Hepatocyte (in vitro differentiated cells): ENCODE data around the gene ANKRD44. TPM values are rescaled to one million over a fixed set of nuclear protein-coding genes. Genes with fewer than 3 reads are reported as not detected.

Source experiments
- DNase-seq: peaks from one replicate; pipeline ENCODE4 v3.0.0-alpha.2; 2016; ENCODE audit warnings: low spot score
- H2AFZ ChIP-seq: fragments of 200-600 bp; sonication (generic); 2 replicates; pipeline ENCODE4 v1.6.0; 2016; ENCODE audit warnings: antibody characterized with exemption, mild to moderate bottlenecking
- H3K27ac ChIP-seq: fragments of 200-600 bp; sonication (generic); 2 replicates; pipeline ENCODE4 v1.5.1; 2016; ENCODE audit warnings: mild to moderate bottlenecking
- H3K27me3 ChIP-seq: fragments of 200-600 bp; sonication (generic); 2 replicates; pipeline ENCODE4 v1.6.1; 2016
- H3K36me3 ChIP-seq: fragments of 200-600 bp; sonication (generic); replicated peaks from 2 replicates; pipeline ENCODE4 v1.5.1; 2016; ENCODE audit warnings: low read depth; ENCODE audit not compliant: insufficient read depth
- H3K4me1 ChIP-seq: fragments of 200-600 bp; sonication (generic); 2 replicates; pipeline ENCODE4 v1.5.1; 2016; ENCODE audit warnings: mild to moderate bottlenecking, moderate library complexity; ENCODE audit not compliant: insufficient read depth
- H3K4me2 ChIP-seq: fragments of 200-600 bp; sonication (generic); 2 replicates; pipeline ENCODE4 v1.6.0; 2016
- H3K4me3 ChIP-seq: fragments of 200-600 bp; sonication (generic); 2 replicates; pipeline ENCODE4 v1.5.1; 2016; ENCODE audit warnings: mild to moderate bottlenecking
- H3K79me2 ChIP-seq: fragments of 200-600 bp; sonication (generic); 2 replicates; pipeline ENCODE4 v1.6.0; 2017; ENCODE audit warnings: mild to moderate bottlenecking
- H3K9me2 ChIP-seq: fragments of 200-600 bp; sonication (generic); replicated peaks from 2 replicates; pipeline ENCODE4 v1.6.0; 2017; ENCODE audit warnings: mild to moderate bottlenecking; ENCODE audit not compliant: insufficient read depth
- H3K9me3 ChIP-seq: fragments of 200-600 bp; sonication (generic); 2 replicates; pipeline ENCODE4 v1.5.1; 2016; ENCODE audit warnings: low read depth, mild to moderate bottlenecking
- H4K20me1 ChIP-seq: fragments of 200-600 bp; sonication (generic); 2 replicates; pipeline ENCODE4 v1.6.0; 2016; ENCODE audit warnings: mild to moderate bottlenecking; ENCODE audit not compliant: insufficient read depth, poor library complexity, severe bottlenecking
- EZH2 ChIP-seq: fragments of 200-600 bp; sonication (generic); IDR thresholded peaks from 2 replicates; pipeline ENCODE4 v1.6.1; 2016; ENCODE audit warnings: antibody characterized with exemption, mild to moderate bottlenecking, borderline replicate concordance
- EZH2phosphoT487 ChIP-seq: fragments of 200-600 bp; sonication (generic); IDR thresholded peaks from one replicate; pipeline ENCODE4 v1.6.1; 2018; ENCODE audit warnings: antibody characterized with exemption, mild to moderate bottlenecking, low read depth, moderate library complexity; ENCODE audit not compliant: unreplicated experiment, severe bottlenecking
- WGBS: methylation state at CpG from one replicate; pipeline ENCODE4 v1.1.6; 2016; ENCODE audit warnings: low lambda C conversion rate; ENCODE audit errors: missing lambda C conversion rate; 5-methylcytosine and 5-hydroxymethylcytosine counted together
- polyA plus RNA-seq: library from polyadenylated mRNA; unstranded; fragments of >200 nt; fragmentation: Nextera tagmentation; extraction: Ambion mirVana; gene quantifications from 2 replicates; pipeline ENCODE4 v1.2.1, GENCODE V29; 2016
- total RNA-seq: library from RNA; depleted of rRNA; stranded (reverse); fragments of >200 nt; gene quantifications from 2 replicates; pipeline ENCODE4 v1.2.3, GENCODE V29; 2014
- TF ChIP-seq, protein P1 (sequence below): fragments of 200-600 bp; sonication (generic); IDR thresholded peaks from 2 replicates; pipeline ENCODE4 v1.5.1; 2016; ENCODE audit warnings: antibody characterized with exemption, mild to moderate bottlenecking; ENCODE audit not compliant: poor library complexity

The ANKRD44 gene
- total and polyA plus RNA-seq, 2 experiments from 2014 or later = 5.9 to 9.1 TPM

DNA sequence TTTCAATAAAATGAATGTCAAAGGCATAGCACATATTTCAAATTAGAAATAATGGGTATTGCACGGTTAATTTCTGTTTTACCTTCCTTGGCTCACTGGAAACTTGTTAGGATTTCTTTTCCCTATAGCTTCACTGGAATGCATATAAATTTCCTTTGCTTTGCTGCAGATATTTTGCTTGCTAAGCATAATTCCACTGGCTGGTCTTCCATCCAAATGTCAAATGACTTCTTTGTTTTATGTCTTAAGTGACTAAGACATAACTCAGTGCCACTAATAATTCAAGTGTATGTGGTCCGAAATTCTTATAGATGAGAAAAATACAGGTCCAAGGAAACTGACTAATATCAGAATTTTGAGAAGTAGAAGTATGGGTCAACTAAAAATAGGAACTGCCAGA, 201.3 kb downstream of the ANKRD44 start:
- H3K9me2 ChIP-seq = no peaks in the 10 kb centered on the region
- no peak overlapping the region for H2AFZ ChIP-seq
- H3K79me2 ChIP-seq = no peaks in the 10 kb centered on the region
- H3K4me3 ChIP-seq = no peak overlapping the region
- WGBS = 83% methylated on average over 2 of the region's 2 CpGs
- H3K27ac ChIP-seq = no peak overlapping the region
- no peak overlapping the region for H3K4me2 ChIP-seq
- DNase-seq = no peak
- H3K4me1 ChIP-seq = peaks cover 9% of the 10 kb centered on the region
- no peaks in the 10 kb centered on the region for H3K36me3 ChIP-seq
- H3K9me3 ChIP-seq = no peaks in the 10 kb centered on the region
- H3K27me3 ChIP-seq = no peaks in the 10 kb centered on the region
- TF ChIP-seq, protein P1, sequence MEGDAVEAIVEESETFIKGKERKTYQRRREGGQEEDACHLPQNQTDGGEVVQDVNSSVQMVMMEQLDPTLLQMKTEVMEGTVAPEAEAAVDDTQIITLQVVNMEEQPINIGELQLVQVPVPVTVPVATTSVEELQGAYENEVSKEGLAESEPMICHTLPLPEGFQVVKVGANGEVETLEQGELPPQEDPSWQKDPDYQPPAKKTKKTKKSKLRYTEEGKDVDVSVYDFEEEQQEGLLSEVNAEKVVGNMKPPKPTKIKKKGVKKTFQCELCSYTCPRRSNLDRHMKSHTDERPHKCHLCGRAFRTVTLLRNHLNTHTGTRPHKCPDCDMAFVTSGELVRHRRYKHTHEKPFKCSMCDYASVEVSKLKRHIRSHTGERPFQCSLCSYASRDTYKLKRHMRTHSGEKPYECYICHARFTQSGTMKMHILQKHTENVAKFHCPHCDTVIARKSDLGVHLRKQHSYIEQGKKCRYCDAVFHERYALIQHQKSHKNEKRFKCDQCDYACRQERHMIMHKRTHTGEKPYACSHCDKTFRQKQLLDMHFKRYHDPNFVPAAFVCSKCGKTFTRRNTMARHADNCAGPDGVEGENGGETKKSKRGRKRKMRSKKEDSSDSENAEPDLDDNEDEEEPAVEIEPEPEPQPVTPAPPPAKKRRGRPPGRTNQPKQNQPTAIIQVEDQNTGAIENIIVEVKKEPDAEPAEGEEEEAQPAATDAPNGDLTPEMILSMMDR = no peak
- TF ChIP-seq EZH2 (no peak), EZH2phosphoT487 (no peak)
- no peaks in the 10 kb centered on the region for H4K20me1 ChIP-seq

DNA sequence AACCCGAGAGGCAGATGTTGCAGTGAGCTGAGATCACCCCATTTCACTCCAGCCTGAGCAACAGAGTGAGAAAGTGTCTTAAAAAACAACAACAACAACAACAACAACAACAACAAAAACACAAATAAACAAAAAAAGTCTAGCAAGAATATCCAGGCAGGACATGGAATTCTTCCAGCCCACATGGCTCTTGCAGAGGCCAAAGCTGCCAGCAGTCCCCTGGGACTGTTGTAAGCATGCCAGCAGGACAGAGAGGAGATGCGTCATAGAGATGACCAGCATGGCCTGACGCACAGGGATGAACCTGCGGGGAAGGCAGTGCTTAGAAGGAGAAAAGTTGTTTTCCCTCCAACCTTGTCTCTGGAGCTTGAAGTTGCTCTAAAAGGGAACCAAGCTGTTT, 201.8 kb downstream of the ANKRD44 start:
- Histone ChIP-seq H3K27ac (no peak overlapping the region), H3K4me1 (peaks cover 9% of the 10 kb centered on the region), H3K27me3 (no peaks in the 10 kb centered on the region), H3K9me2 (no peaks in the 10 kb centered on the region), H4K20me1 (no peaks in the 10 kb centered on the region), H3K4me2 (no peak overlapping the region), H3K79me2 (no peaks in the 10 kb centered on the region), H3K4me3 (no peak overlapping the region), H3K9me3 (no peaks in the 10 kb centered on the region), H2AFZ (no peak overlapping the region), H3K36me3 (no peaks in the 10 kb centered on the region)
- TF ChIP-seq EZH2phosphoT487 = no peak
- no peak for DNase-seq
- 84% methylated on average over 4 of the region's 4 CpGs for WGBS

DNA sequence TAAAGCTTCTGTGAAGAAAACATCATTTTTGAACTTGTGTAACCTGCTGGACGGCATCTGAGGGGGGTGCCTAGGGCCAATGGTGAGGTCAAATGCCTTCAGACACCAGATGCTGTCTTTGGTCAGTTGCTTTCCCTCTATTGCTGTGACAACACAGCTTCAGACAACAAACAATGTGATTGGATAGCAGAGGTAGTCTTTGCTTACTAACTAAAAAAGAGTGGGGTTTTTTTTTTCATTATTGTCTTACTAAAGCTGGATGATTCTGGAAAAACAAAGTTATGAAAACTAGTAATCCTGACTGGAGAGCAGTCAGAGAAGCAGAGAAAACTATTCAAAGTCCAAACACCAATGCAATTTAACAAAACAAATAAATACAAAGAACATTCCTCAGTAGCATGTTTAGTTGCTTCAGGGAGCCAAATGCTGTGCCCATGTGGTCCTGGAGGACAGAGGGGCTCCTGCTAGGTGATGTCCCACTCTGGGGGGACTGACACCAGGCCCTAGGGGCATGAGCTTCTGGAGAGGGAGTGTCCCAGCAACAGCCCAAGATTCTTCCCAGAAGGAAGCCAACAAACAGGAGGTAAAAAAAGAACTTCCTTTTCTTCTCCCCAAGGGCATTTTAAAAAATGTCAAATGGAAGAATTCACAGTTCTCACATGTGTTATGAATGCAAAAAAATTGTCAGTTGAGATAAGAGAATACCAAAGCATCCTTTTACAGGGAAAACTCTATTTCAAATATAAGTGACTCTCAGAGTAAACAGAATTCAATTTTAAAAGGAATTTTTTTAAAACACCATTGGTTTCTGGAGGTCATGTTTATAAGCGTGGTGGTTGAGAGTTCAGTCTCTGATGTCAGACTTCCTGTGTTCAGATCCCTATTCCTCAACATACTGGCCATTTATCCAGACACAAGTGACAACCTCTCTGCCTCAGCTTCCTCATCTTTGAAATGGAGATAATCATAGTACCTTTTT, 203.0 kb downstream of the ANKRD44 start:
- WGBS = 67% methylated on average over 2 of the region's 2 CpGs
- DNase-seq = no peak

More for the DNA sequence above, 203.0 kb downstream of the ANKRD44 start:
- Histone ChIP-seq H3K9me2 (no peaks in the 10 kb centered on the region), H3K9me3 (no peaks in the 10 kb centered on the region), H4K20me1 (no peaks in the 10 kb centered on the region), H3K27ac (no peak overlapping the region), H3K4me3 (no peak overlapping the region), H3K79me2 (no peaks in the 10 kb centered on the region), H3K4me1 (peaks cover 9% of the 10 kb centered on the region), H3K27me3 (no peaks in the 10 kb centered on the region), H2AFZ (no peak overlapping the region), H3K4me2 (no peak overlapping the region), H3K36me3 (no peaks in the 10 kb centered on the region)
- no peak for TF ChIP-seq EZH2
- TF ChIP-seq, protein P1 = no peak
- no peak for TF ChIP-seq EZH2phosphoT487
